IMR-90 (cell line): ENCODE measurements around the gene HSPB1. TPM values are rescaled to one million over a fixed set of nuclear protein-coding genes. Genes with fewer than 3 reads are reported as not detected.

ENCODE experiments used
- ATAC-seq: fragments of 200-7000 bp; cut with Tn5 transposase; 2 replicates; pipeline ENCODE4 v1.9.1; 2020; ENCODE audit warnings: low read depth, mild to moderate bottlenecking, moderate library complexity
- BruUV-seq: library from RNA; stranded (reverse); fragments of 400-500 nt; replicated peaks from 2 replicates; lab custom pipeline; 2021; lab: Mats Ljungman, UMichigan
- CTCF ChIA-PET: fragments of 300-600 bp; formaldehyde crosslinking; extraction: SDS; loops from one replicate; lab custom pipeline; 2021; ENCODE audit warnings: antibody characterized with exemption; lab: Yijun Ruan, JAX
- POLR2A ChIA-PET: fragments of 300-600 bp; sonication (Branson Sonifier 250); formaldehyde crosslinking; loops from one replicate; lab custom pipeline; 2022; ENCODE audit warnings: antibody characterized with exemption; ENCODE audit not compliant: unreplicated experiment; lab: Charles Lee
- DNase-seq: peaks from one replicate; pipeline ENCODE4 v3.0.0; 2013
- H2AFZ ChIP-seq: replicated peaks from 2 replicates; pipeline ENCODE3; 2013; ENCODE audit warnings: low read length, mild to moderate bottlenecking; ENCODE audit not compliant: poor library complexity
- H2AK5ac ChIP-seq: 2 replicates; pipeline ENCODE4 v1.6.1; 2013; ENCODE audit warnings: low read depth, low read length, inconsistent platforms
- H2AK9ac ChIP-seq: replicated peaks from 2 replicates; pipeline ENCODE3; 2013; ENCODE audit warnings: mild to moderate bottlenecking, low read depth, low read length, moderate library complexity; ENCODE audit not compliant: poor library complexity
- H2BK120ac ChIP-seq: 2 replicates; pipeline ENCODE4 v1.6.1; 2013; ENCODE audit warnings: low read depth, low read length, inconsistent platforms
- H2BK15ac ChIP-seq: 3 replicates; pipeline ENCODE4 v1.6.1; 2013; ENCODE audit warnings: low read depth, low read length, inconsistent platforms
- H2BK20ac ChIP-seq: 2 replicates; pipeline ENCODE4 v1.6.1; 2013; ENCODE audit warnings: low read depth, mild to moderate bottlenecking, inconsistent platforms, low read length, moderate library complexity
- H2BK5ac ChIP-seq: 2 replicates; pipeline ENCODE4 v1.6.1; 2013; ENCODE audit warnings: mild to moderate bottlenecking, low read depth, low read length, inconsistent platforms; ENCODE audit not compliant: poor library complexity, severe bottlenecking
- H3K14ac ChIP-seq: replicated peaks from 2 replicates; pipeline ENCODE4 v1.6.1; 2013; ENCODE audit warnings: low read depth, low read length, inconsistent platforms
- H3K18ac ChIP-seq: 2 replicates; pipeline ENCODE4 v1.6.1; 2013; ENCODE audit warnings: low read depth, low read length, control low read depth
- H3K23ac ChIP-seq: 2 replicates; pipeline ENCODE4 v1.6.1; 2013; ENCODE audit warnings: low read depth, low read length, inconsistent platforms
- H3K27ac ChIP-seq: 2 replicates; pipeline ENCODE4 v1.5.1; 2013; ENCODE audit warnings: mild to moderate bottlenecking, control low read depth, low read length; ENCODE audit not compliant: insufficient read depth
- H3K27me3 ChIP-seq: 2 replicates; pipeline ENCODE4 v1.6.1; 2013; ENCODE audit warnings: low read length; ENCODE audit not compliant: control insufficient read depth, insufficient read depth
- H3K36me3 ChIP-seq: 2 replicates; pipeline ENCODE4 v1.6.1; 2013; ENCODE audit warnings: low read length, mixed read lengths; ENCODE audit not compliant: control insufficient read depth, insufficient read depth
- H3K4ac ChIP-seq: 2 replicates; pipeline ENCODE4 v1.6.1; 2013; ENCODE audit warnings: low read depth, low read length, inconsistent platforms
- H3K4me1 ChIP-seq: 2 replicates; pipeline ENCODE4 v1.6.1; 2013; ENCODE audit warnings: low read length, mixed read lengths; ENCODE audit not compliant: control insufficient read depth, insufficient read depth
- H3K4me2 ChIP-seq: 2 replicates; pipeline ENCODE4 v1.6.1; 2013; ENCODE audit warnings: low read depth, mild to moderate bottlenecking, control low read depth, low read length, moderate library complexity
- H3K4me3 ChIP-seq: 2 replicates; pipeline ENCODE4 v1.5.1; 2013; ENCODE audit warnings: low read depth, mild to moderate bottlenecking, control low read depth, low read length, moderate library complexity; ENCODE audit not compliant: insufficient read depth
- H3K56ac ChIP-seq: 2 replicates; pipeline ENCODE4 v1.6.1; 2013; ENCODE audit warnings: low read length, inconsistent platforms; ENCODE audit not compliant: insufficient read depth; ENCODE audit errors: extremely low read depth
- H3K79me1 ChIP-seq, 2 experiments: 2 replicates each; pipeline ENCODE4 v1.6.1; 2013; ENCODE audit warnings: low read length in 2 of 2, inconsistent platforms in 1 of 2, low read depth in 1 of 2
- H3K9ac ChIP-seq: 2 replicates; pipeline ENCODE4 v1.6.1; 2013; ENCODE audit warnings: low read depth, low read length, control low read depth
- H3K9me1 ChIP-seq: 2 replicates; pipeline ENCODE4 v1.6.1; 2013; ENCODE audit warnings: low read length, inconsistent platforms; ENCODE audit not compliant: insufficient read depth
- H3K9me3 ChIP-seq: 2 replicates; pipeline ENCODE4 v1.6.1; 2013; ENCODE audit warnings: low read length; ENCODE audit not compliant: control insufficient read depth, insufficient read depth
- H4K20me1 ChIP-seq: 2 replicates; pipeline ENCODE4 v1.6.1; 2013; ENCODE audit warnings: low read length, inconsistent platforms; ENCODE audit not compliant: insufficient read depth
- H4K5ac ChIP-seq: 2 replicates; pipeline ENCODE4 v1.6.1; 2013; ENCODE audit warnings: mild to moderate bottlenecking, low read depth, low read length, control low read depth
- H4K8ac ChIP-seq, 2 experiments: 2 replicates each; pipeline ENCODE4 v1.6.1; 2013; ENCODE audit warnings: low read depth in 2 of 2, low read length in 2 of 2, control low read depth in 1 of 2, inconsistent platforms in 1 of 2
- H4K91ac ChIP-seq: 2 replicates; pipeline ENCODE4 v1.6.1; 2013; ENCODE audit warnings: low read depth, low read length, inconsistent platforms; ENCODE audit not compliant: insufficient read depth
- CEBPB ChIP-seq: IDR thresholded peaks from 2 replicates; pipeline ENCODE4 v1.6.1; 2012; ENCODE audit warnings: low read depth, low read length, improper control_type of control experiment
- CTCF ChIP-seq: conservative IDR thresholded peaks from 2 replicates; pipeline ENCODE4 v1.5.1; 2012; ENCODE audit warnings: mild to moderate bottlenecking, low read depth, low read length, improper control_type of control experiment
- MAZ ChIP-seq: IDR thresholded peaks from 2 replicates; pipeline ENCODE4 v1.6.1; 2012; ENCODE audit warnings: low read depth, mild to moderate bottlenecking, low read length, improper control_type of control experiment, moderate library complexity, borderline replicate concordance
- POLR2A ChIP-seq: IDR thresholded peaks from 2 replicates; pipeline ENCODE4 v1.6.1; 2012; ENCODE audit warnings: mild to moderate bottlenecking, low read depth, low read length
- RCOR1 ChIP-seq: IDR thresholded peaks from 2 replicates; pipeline ENCODE4 v1.6.1; 2012; ENCODE audit warnings: mild to moderate bottlenecking, low read length, improper control_type of control experiment; ENCODE audit not compliant: insufficient replicate concordance
- USF2 ChIP-seq: fragments of 150-350 bp; IDR thresholded peaks from 2 replicates; pipeline ENCODE4 v1.6.1; 2017; ENCODE audit warnings: mild to moderate bottlenecking, antibody characterized with exemption, low read length, low read depth
- WGBS, 2 experiments: methylation state at CpG; one replicate each; pipeline versions ENCODE4 v1.1.5 to v1.1.7; 2013; ENCODE audit warnings: missing lambda C conversion rate in 2 of 2; ENCODE audit not compliant: insufficient read length in 1 of 2; ENCODE audit errors: extremely low coverage in 2 of 2; 5-methylcytosine and 5-hydroxymethylcytosine counted together
- dilution Hi-C: fragments of 300-500 bp; cut with HindIII; formaldehyde crosslinking; loops from one replicate; pipeline ENCODE4 v1.14.3; 2018; ENCODE audit warnings: low sequenced_read_pairs; ENCODE audit not compliant: unreplicated experiment
- in situ Hi-C: fragments of 300-500 bp; cut with MboI; formaldehyde crosslinking; loops from 3 replicates; pipeline ENCODE4 v1.14.3; 2019; ENCODE audit warnings: low sequenced_read_pairs, inconsistent platforms, mixed read lengths
- intact Hi-C: fragments of 100-400 bp; cut with micrococcal nuclease; formaldehyde crosslinking; loops from 2 replicates; pipeline ENCODE4 v1.10.0; 2022
- polyA plus RNA-seq, 3 experiments: library from polyadenylated mRNA; depleted of rRNA; stranded (reverse); fragments of >200 nt; gene quantifications; 2 replicates each; pipeline ENCODE4 v1.2.3, GENCODE V29; 2012; ENCODE audit warnings: low replicate concordance in 1 of 3
- total RNA-seq: library from RNA; depleted of rRNA; stranded (reverse); fragments of >200 nt; gene quantifications from 2 replicates; pipeline ENCODE4 v1.2.3, GENCODE V29; 2012

HSPB1 gene
- total and polyA plus RNA-seq, 2 of the 4 experiments (the other 2 are of a cell fraction) = 33.2 to 1,363 TPM

GRCh38 chr7:76281706-76282343 is 20.6 kb upstream of the HSPB1 start (continued):
- TF ChIP-seq RCOR1 = no peak
- TF ChIP-seq POLR2A = no peak

- Histone ChIP-seq H3K27me3 (peaks cover 36% of the 10 kb centered on the region), H3K56ac (no peak overlapping the region), H3K9me1 (no peaks in the 10 kb centered on the region), H4K8ac (no peak overlapping the region), H2BK120ac (0 out of 2 replicates have a peak overlapping the region, but pooled peaks have one; percentile 23), H4K20me1 (no peaks in the 10 kb centered on the region), H3K4ac (no peak overlapping the region), H3K9ac (peak overlapping the region; percentile 55; the same call in 1 of the 2 replicates), H2AK9ac (peak overlapping the region; percentile 91), H3K36me3 (peaks cover 5% of the 10 kb centered on the region; the same call in 1 of the 2 replicates), H3K4me1 (peaks cover 2% of the 10 kb centered on the region), H3K4me3 (peak overlapping the region; percentile 89), H3K18ac (no peak overlapping the region; the same call in 1 of the 2 replicates), H3K14ac (no peak overlapping the region), H3K79me1 (no peaks in the 10 kb centered on the region), H3K23ac (no peak overlapping the region), H2AK5ac (no peak overlapping the region; the same call in 1 of the 2 replicates), H3K9me3 (peaks cover 3% of the 10 kb centered on the region; the same call in 1 of the 2 replicates), H2BK20ac (no peak overlapping the region), H3K4me2 (peak overlapping the region; percentile 85), H4K5ac (no peak overlapping the region), H2AFZ (peak overlapping the region; percentile 92), H3K27ac (no peak overlapping the region; the same call in 1 of the 2 replicates), H4K91ac (no peak overlapping the region), H2BK15ac (no peak overlapping the region), H2BK5ac (no peak overlapping the region)
- ChIA-PET POLR2A (no interaction called here), CTCF (interaction anchor here (0.9 to 1.3 kb wide), 2 partner anchors 31 to 105 kb away, joined by 3 to 4 read pairs; no protein-coding TSS in a partner anchor)
- intact Hi-C loops = no loop called here
- no peak for DNase-seq
- peak; percentile 79 for ATAC-seq
- no peak for TF ChIP-seq CEBPB
- no peak for TF ChIP-seq USF2
- no peak for TF ChIP-seq CTCF
- peak; percentile 21; the same call in 1 of the 2 replicates for TF ChIP-seq MAZ
- no TSS peak for BruUV-seq
- 7% methylated on average over 47 of the region's 98 CpGs; no CpG with 5 or more reads in 1 of the 2 experiments for WGBS, 2 experiments
- in situ Hi-C loops = no loop called here
- dilution Hi-C loops = no loop called here
Observed at GRCh38 chr7:76282344-76283253, 19.9 kb upstream of the HSPB1 start.
